Measurements from ENCODE around the gene MRPL52. TPM values are rescaled to one million over a fixed set of nuclear protein-coding genes. Genes with fewer than 3 reads are reported as not detected.

The MRPL52 gene
- total RNA-seq, 1 experiment from 2014 or later = 134 TPM

- BruUV-seq (replicated peaks) = no TSS peak
- Histone ChIP-seq H2AFZ (ENCODE audit: low read depth, low read length, poor library complexity, severe bottlenecking) (no peak overlapping the region), H3K79me2 (ENCODE audit: insufficient read depth, low read length) (no peaks in the 10 kb centered on the region), H4K20me1 (ENCODE audit: insufficient read depth) (no peaks in the 10 kb centered on the region), H3K4me3 (replicated peaks in 1 of 2; ENCODE audit: low read depth in 1 of 2, low read length in 2 of 2) (no peak overlapping the region), H3K9ac (ENCODE audit: low read length) (no peak overlapping the region), H3K36me3 (ENCODE audit: control insufficient read depth in 1 of 2, insufficient read depth in 2 of 2, low read length in 2 of 2) (no peaks in the 10 kb centered on the region), H3K9me2 (ENCODE audit: insufficient read depth) (no peaks in the 10 kb centered on the region), H3K4me2 (ENCODE audit: low read length) (no peak overlapping the region), H3K9me3 (ENCODE audit: control insufficient read depth in 1 of 2, insufficient read depth in 1 of 2, low read depth in 1 of 2, low read length in 2 of 2) (no peaks in the 10 kb centered on the region), H3K4me1 (ENCODE audit: control insufficient read depth in 1 of 2, insufficient read depth in 2 of 2, low read length in 2 of 2) (no peaks in the 10 kb centered on the region), H3K27ac (ENCODE audit: low read depth, low read length) (no peak overlapping the region), H3K27me3 (ENCODE audit: insufficient read depth, low read length) (no peaks in the 10 kb centered on the region)
- DNase-seq (ENCODE audit: low read depth, low spot score) = no peak
- ATAC-seq = no peak
- TF ChIP-seq POLR2A (IDR thresholded peaks at IDR 0.05; ENCODE audit: borderline replicate concordance, extremely low read depth, insufficient read depth, insufficient read length) (no peak), EGR1 (IDR thresholded peaks at IDR 0.05; ENCODE audit: low read depth) (no peak), ZFX (IDR thresholded peaks at IDR 0.05) (no peak), EZH2 (IDR thresholded peaks at IDR 0.05) (no peak), SP1 (IDR thresholded peaks at IDR 0.05; ENCODE audit: low read depth) (no peak), SRF (IDR thresholded peaks at IDR 0.05; ENCODE audit: low read depth) (no peak), ZBTB33 (IDR thresholded peaks at IDR 0.05; ENCODE audit: extremely low read depth, insufficient replicate concordance, low read length) (no peak)
- TF ChIP-seq, protein P1, sequence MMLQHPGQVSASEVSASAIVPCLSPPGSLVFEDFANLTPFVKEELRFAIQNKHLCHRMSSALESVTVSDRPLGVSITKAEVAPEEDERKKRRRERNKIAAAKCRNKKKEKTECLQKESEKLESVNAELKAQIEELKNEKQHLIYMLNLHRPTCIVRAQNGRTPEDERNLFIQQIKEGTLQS (IDR thresholded peaks at IDR 0.05) = no peak
- CTCF ChIA-PET = no interaction called here
- POLR2A ChIA-PET = interaction anchor here (1.5 kb wide), 1 partner anchor 9 kb away, joined by 6 read pairs; no protein-coding TSS in a partner anchor
- intact Hi-C loops (cut with micrococcal nuclease) = no loop called here
- RAD21 ChIA-PET (ENCODE audit: low non-redundant PET in 1 of 2, low total read pairs in 2 of 2, uncharacterized antibody in 2 of 2, unreplicated experiment in 2 of 2) = no interaction called here
Measured at GRCh38 chr14:22813145-22813544, 16.5 kb upstream of the MRPL52 start.

DNA sequence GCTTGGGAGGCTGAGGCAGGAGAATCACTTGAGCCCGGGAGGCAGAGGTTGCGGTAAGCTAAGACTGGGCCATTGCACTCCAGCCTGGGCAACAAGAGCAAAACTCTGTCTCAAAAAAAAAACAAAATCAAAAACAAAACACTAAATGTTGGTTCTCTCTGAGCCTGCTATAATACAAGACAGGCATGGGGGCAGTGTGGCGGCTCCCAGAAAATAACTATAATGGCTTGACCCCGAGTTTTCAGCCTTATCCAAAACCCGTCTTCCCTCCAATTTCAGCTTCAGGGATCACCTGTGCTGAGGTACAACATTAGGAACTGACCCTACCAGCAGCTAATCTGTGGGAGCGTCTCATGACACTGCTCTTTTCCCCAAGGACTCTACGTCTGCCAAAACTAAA, 15.3 kb upstream of the MRPL52 start:
- TF ChIP-seq ZNF274 (IDR thresholded peaks at IDR 0.05; ENCODE audit: low read depth, low read length) = no peak
- TF ChIP-seq EZH2 (IDR thresholded peaks at IDR 0.05) = no peak
- TF ChIP-seq ZBTB33 (IDR thresholded peaks at IDR 0.05; ENCODE audit: extremely low read depth, insufficient replicate concordance, low read length) = no peak
- no peak for TF ChIP-seq MAX (IDR thresholded peaks at IDR 0.05)
- H3K4me3 ChIP-seq (replicated peaks in 1 of 2; ENCODE audit: low read depth in 1 of 2, low read length in 2 of 2) = no peak overlapping the region
- ChIA-PET RAD21 (ENCODE audit: low non-redundant PET in 1 of 2, low total read pairs in 2 of 2, uncharacterized antibody in 2 of 2, unreplicated experiment in 2 of 2) (no interaction called here), POLR2A (interaction anchor here (1.5 kb wide), 1 partner anchor 8 kb away, joined by 6 read pairs; no protein-coding TSS in a partner anchor), CTCF (interaction anchor here (0.9 kb wide), 1 partner anchor 9 kb away, joined by 3 read pairs; no protein-coding TSS in a partner anchor)
- H4K20me1 ChIP-seq (ENCODE audit: insufficient read depth) = no peaks in the 10 kb centered on the region
- H3K79me2 ChIP-seq (ENCODE audit: insufficient read depth, low read length) = no peaks in the 10 kb centered on the region
- no peaks in the 10 kb centered on the region for H3K4me1 ChIP-seq (ENCODE audit: control insufficient read depth in 1 of 2, insufficient read depth in 2 of 2, low read length in 2 of 2)
- no peak overlapping the region for H3K4me2 ChIP-seq (ENCODE audit: low read length)
- no peak overlapping the region for H2AFZ ChIP-seq (ENCODE audit: low read depth, low read length, poor library complexity, severe bottlenecking)
- no peaks in the 10 kb centered on the region for H3K36me3 ChIP-seq (ENCODE audit: control insufficient read depth in 1 of 2, insufficient read depth in 2 of 2, low read length in 2 of 2)
- no peak overlapping the region for H3K9ac ChIP-seq (ENCODE audit: low read length)
- no peak overlapping the region for H3K27ac ChIP-seq (ENCODE audit: low read depth, low read length)
- intact Hi-C loops (cut with micrococcal nuclease) = no loop called here
- H3K9me3 ChIP-seq (ENCODE audit: control insufficient read depth in 1 of 2, insufficient read depth in 1 of 2, low read depth in 1 of 2, low read length in 2 of 2) = no peaks in the 10 kb centered on the region
- no peaks in the 10 kb centered on the region for H3K9me2 ChIP-seq (ENCODE audit: insufficient read depth)
- DNase-seq (ENCODE audit: low read depth, low spot score) (no peak), ATAC-seq (no peak)
- no TSS peak for BruUV-seq (replicated peaks)
- H3K27me3 ChIP-seq (ENCODE audit: insufficient read depth, low read length) = no peaks in the 10 kb centered on the region
